ENCODE data around the gene SPTBN5. TPM values are rescaled to one million over a fixed set of nuclear protein-coding genes. Genes with fewer than 3 reads are reported as not detected.

Gene SPTBN5
- total RNA-seq, 1 experiment from 2014 or later = 1.2 TPM

DNA sequence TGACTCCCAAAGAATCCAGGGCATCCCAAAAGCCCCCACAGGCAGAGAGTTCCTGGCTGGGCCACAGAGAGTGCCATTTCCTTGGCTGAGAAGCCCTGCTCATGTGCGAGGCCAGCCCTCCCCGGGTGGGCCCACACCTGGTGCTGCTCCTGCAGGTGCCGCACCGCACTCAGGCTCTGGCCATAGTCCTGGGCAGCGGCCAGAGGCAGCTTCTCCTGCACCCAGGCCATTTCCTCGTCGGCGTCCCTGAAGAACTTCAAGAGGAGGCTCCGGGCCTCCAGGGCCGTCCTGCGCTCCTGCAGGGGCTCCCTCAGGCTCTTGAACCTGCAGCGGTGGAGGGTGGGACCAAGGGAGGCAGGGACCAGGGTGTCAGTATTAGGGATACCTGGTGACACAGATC lies 37.1 kb downstream of the SPTBN5 start:
- no peak for TF ChIP-seq GTF2I (CRISPR knock-in tag; conservative IDR thresholded peaks at IDR 0.05)
- TF ChIP-seq, protein P1, sequence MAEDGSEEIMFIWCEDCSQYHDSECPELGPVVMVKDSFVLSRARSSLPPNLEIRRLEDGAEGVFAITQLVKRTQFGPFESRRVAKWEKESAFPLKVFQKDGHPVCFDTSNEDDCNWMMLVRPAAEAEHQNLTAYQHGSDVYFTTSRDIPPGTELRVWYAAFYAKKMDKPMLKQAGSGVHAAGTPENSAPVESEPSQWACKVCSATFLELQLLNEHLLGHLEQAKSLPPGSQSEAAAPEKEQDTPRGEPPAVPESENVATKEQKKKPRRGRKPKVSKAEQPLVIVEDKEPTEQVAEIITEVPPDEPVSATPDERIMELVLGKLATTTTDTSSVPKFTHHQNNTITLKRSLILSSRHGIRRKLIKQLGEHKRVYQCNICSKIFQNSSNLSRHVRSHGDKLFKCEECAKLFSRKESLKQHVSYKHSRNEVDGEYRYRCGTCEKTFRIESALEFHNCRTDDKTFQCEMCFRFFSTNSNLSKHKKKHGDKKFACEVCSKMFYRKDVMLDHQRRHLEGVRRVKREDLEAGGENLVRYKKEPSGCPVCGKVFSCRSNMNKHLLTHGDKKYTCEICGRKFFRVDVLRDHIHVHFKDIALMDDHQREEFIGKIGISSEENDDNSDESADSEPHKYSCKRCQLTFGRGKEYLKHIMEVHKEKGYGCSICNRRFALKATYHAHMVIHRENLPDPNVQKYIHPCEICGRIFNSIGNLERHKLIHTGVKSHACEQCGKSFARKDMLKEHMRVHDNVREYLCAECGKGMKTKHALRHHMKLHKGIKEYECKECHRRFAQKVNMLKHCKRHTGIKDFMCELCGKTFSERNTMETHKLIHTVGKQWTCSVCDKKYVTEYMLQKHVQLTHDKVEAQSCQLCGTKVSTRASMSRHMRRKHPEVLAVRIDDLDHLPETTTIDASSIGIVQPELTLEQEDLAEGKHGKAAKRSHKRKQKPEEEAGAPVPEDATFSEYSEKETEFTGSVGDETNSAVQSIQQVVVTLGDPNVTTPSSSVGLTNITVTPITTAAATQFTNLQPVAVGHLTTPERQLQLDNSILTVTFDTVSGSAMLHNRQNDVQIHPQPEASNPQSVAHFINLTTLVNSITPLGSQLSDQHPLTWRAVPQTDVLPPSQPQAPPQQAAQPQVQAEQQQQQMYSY (CRISPR knock-in tag; IDR thresholded peaks at IDR 0.05) = no peak
- no peak for TF ChIP-seq ZSCAN18 (CRISPR knock-in tag; IDR thresholded peaks at IDR 0.05)
- TF ChIP-seq JUN (CRISPR knock-in tag; IDR thresholded peaks at IDR 0.05) = no peak
- TF ChIP-seq USF2 (CRISPR knock-in tag; IDR thresholded peaks at IDR 0.05) = no peak
- TF ChIP-seq, protein P2, sequence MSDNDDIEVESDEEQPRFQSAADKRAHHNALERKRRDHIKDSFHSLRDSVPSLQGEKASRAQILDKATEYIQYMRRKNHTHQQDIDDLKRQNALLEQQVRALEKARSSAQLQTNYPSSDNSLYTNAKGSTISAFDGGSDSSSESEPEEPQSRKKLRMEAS (CRISPR knock-in tag; IDR thresholded peaks at IDR 0.05) = no peak
- TF ChIP-seq MLX (CRISPR knock-in tag; IDR thresholded peaks at IDR 0.05) = no peak
- TF ChIP-seq HMGA2 (CRISPR knock-in tag; IDR thresholded peaks at IDR 0.05) = no peak
- TF ChIP-seq MYBL2 (CRISPR knock-in tag; IDR thresholded peaks at IDR 0.05) = no peak
- no peak for TF ChIP-seq MXD4 (CRISPR knock-in tag; IDR thresholded peaks at IDR 0.05; ENCODE audit: borderline replicate concordance)
- no peak for TF ChIP-seq NR1H2 (CRISPR knock-in tag; IDR thresholded peaks at IDR 0.05)
- no peak for TF ChIP-seq KAT7 (CRISPR knock-in tag; IDR thresholded peaks at IDR 0.05; ENCODE audit: borderline replicate concordance)
- TF ChIP-seq, protein P3, sequence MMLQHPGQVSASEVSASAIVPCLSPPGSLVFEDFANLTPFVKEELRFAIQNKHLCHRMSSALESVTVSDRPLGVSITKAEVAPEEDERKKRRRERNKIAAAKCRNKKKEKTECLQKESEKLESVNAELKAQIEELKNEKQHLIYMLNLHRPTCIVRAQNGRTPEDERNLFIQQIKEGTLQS (CRISPR knock-in tag; conservative IDR thresholded peaks at IDR 0.05) = no peak
- no peak for TF ChIP-seq CTCF (IDR thresholded peaks at IDR 0.05)
- TF ChIP-seq TP53 (CRISPR knock-in tag; IDR thresholded peaks at IDR 0.05) = no peak
- TF ChIP-seq ETV6 (CRISPR knock-in tag; IDR thresholded peaks at IDR 0.05) = no peak
- TF ChIP-seq, protein P4, sequence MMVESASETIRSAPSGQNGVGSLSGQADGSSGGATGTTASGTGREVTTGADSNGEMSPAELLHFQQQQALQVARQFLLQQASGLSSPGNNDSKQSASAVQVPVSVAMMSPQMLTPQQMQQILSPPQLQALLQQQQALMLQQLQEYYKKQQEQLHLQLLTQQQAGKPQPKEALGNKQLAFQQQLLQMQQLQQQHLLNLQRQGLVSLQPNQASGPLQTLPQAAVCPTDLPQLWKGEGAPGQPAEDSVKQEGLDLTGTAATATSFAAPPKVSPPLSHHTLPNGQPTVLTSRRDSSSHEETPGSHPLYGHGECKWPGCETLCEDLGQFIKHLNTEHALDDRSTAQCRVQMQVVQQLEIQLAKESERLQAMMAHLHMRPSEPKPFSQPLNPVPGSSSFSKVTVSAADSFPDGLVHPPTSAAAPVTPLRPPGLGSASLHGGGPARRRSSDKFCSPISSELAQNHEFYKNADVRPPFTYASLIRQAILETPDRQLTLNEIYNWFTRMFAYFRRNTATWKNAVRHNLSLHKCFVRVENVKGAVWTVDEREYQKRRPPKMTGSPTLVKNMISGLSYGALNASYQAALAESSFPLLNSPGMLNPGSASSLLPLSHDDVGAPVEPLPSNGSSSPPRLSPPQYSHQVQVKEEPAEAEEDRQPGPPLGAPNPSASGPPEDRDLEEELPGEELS (CRISPR knock-in tag; IDR thresholded peaks at IDR 0.05) = no peak
- no peak for TF ChIP-seq EMX1 (CRISPR knock-in tag; IDR thresholded peaks at IDR 0.05)
- no peak for TF ChIP-seq HMGXB4 (CRISPR knock-in tag; IDR thresholded peaks at IDR 0.05)
- TF ChIP-seq NFATC4 (CRISPR knock-in tag; IDR thresholded peaks at IDR 0.05) = no peak
- DNase-seq (ENCODE audit: low spot score) (no peak), ATAC-seq (no peak)
- peaks cover 4% of the 10 kb centered on the region for H3K4me1 Mint-ChIP-seq
- no peaks in the 10 kb centered on the region for H3K9me3 Mint-ChIP-seq
- no peaks in the 10 kb centered on the region for H3K27me3 Mint-ChIP-seq (ENCODE audit: low read depth)
- no peak overlapping the region for H3K4me3 Mint-ChIP-seq
- no peaks in the 10 kb centered on the region for H3K36me3 Mint-ChIP-seq
- POLR2A ChIA-PET = no interaction called here
- H3K27ac Mint-ChIP-seq = no peak overlapping the region
- CTCF ChIA-PET = interaction anchor here (1.9 kb wide), 1 partner anchor 48 kb away, joined by 10 read pairs; no protein-coding TSS in a partner anchor
